Measurements from ENCODE around the gene PHF20.
A peak's percentile ranks its signal among the peaks of the same experiment; 100 is the strongest.
"Not testable (repeated sequence)": the region's sequence is repeated elsewhere in the genome, so short reads cannot be mapped to it uniquely, and the experiment has no call there.

Gene PHF20

DNA sequence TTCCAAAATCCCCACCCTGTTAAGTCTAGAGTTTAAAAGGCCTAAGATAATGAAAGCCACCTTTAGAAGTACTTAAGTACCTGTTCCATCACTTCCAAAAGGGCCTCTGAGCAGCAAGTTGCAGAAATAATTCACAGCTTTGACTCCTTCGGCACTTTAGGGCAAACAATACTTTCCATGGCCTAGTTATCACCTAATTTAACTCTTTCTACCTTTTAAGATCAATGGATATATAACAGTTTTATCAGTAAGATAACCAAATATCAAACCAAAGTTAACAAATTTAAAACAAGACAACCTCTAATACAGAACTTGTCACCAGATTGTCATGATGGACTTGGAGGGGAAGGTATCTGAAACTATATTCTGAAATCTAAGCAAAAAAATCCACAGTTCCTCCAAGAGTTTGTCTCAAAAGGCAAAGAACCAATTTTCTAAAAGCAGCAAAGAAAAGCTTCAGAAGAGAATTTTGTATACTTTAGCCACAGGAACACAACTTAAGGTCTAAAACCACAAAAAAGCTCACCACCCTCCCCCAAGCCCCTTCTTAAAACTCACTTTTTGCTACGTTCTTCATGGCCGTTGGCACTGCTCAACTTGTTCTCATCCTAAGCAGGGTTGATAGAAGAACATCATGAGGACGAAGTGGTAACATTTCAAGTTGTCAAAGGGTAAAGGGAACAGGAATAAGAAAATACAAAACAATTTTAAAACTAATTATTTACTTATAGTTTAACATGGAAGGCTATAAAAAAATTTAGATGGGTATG, 33.2 kb upstream of the PHF20 start:
- DNase-seq, result no peak
- in situ Hi-C loops (cut with MboI; ENCODE audit: low pct_unique_long_range_greater_than_20kb, low sequenced_read_pairs), result no loop called here

- DNase-seq, result peak; percentile 46
- in situ Hi-C loops (cut with MboI; ENCODE audit: low pct_unique_long_range_greater_than_20kb, low sequenced_read_pairs), result no loop called here
These were observed 32.3 kb upstream of the PHF20 start for GRCh38 chr20:35739294-35740163.

DNA sequence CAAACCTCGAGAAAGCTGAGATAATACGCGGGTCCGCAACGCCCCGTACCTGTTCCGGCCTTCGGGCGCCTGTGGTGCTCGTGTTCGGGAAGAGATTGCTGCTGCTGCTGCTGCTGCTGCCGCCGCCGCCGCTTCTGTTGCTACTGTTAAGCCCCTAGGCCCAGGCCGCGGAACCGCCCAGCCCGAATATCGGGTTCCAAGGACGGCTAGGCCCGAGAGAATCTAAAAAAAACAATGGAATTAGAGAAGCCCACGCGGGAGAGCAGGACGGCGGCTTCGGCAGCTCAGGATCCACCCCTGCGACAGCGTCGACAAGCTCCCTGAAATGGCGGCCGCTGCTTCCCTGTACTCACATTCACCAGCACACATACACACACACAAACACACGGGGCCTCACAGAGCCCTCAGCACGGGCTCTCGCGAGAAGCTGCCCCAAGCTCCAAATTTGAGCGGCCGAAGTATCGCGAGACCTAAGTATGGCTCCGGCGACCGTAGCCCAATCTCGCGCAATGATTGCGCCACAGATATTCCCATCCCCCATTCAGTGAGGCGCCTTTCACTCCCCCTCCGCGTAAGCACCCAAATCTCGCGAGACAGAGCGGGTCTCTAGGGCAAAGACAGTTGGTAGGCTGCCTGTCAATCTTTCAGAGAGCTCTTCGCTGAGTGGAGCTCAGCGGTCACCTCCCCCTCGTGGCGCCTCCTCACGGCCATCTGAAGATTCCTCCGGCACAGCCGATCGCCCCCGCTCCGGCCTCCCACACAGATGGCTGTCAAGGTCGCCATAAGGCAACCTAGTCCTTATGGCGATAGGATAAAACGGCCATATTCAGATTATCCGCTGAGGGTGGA, 29.7 kb upstream of the PHF20 start, which contains the start of gene RBM39:
TSS of gene RBM39 (minus strand) at position 369 of the 849 bp plus-strand sequence. CDS start 1,386 bp downstream, outside the sequence.
- in situ Hi-C loops (cut with MboI; ENCODE audit: low pct_unique_long_range_greater_than_20kb, low sequenced_read_pairs), result no loop called here

GRCh38 chr20:35742741-35743523, 28.9 kb upstream of the PHF20 start:
- DNase-seq, result peak; percentile 59
- in situ Hi-C loops (cut with MboI; ENCODE audit: low pct_unique_long_range_greater_than_20kb, low sequenced_read_pairs), result no loop called here

More for the DNA sequence above, 29.7 kb upstream of the PHF20 start, which contains the start of gene RBM39:
- peak; percentile 100 for DNase-seq

DNA sequence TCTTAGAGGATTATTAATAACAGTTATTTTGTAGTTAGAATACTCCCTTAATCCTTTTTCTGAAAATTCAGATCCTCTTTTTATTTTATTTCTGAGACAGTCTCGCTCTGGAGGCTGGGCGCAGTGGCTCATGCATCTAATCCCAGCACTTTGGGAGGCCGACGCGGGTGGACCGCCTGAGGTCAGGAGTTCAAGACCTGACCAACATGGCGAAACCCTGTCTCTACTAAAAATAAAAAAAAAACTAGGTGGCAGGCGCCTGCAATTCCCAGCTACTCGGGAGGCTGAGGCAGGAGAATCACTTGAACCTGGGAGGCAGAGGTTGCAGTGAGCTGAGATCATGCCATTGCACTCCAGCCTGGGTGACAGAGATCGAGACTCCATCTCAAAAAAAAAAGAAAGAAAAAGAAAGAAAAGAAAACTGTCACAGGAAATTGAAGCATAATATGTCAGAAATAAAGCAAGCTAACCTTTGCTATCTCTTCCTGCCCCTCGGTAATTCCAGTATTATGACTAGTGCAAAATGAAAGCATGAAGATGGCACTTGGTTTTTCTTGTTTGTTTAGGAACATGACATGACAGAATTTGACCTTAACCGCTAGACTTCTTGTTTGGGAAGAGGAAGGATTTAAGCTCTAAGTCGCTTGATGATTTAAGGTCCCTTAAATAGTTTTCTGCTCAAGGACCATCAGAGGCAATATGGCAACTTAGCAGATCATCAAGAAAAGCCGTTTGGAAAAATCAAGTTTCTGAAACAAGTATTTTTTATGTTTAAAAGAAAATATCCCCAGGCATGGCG, 27.9 kb upstream of the PHF20 start:
- peak; percentile 63 for DNase-seq
- in situ Hi-C loops (cut with MboI; ENCODE audit: low pct_unique_long_range_greater_than_20kb, low sequenced_read_pairs), result no loop called here

GRCh38 chr20:35744492-35744841, 27.3 kb upstream of the PHF20 start:
- in situ Hi-C loops (cut with MboI; ENCODE audit: low pct_unique_long_range_greater_than_20kb, low sequenced_read_pairs); DNase-seq: not testable (repeated sequence)

- in situ Hi-C loops (cut with MboI; ENCODE audit: low pct_unique_long_range_greater_than_20kb, low sequenced_read_pairs), result no loop called here
These were observed 21.2 kb upstream of the PHF20 start for GRCh38 chr20:35750611-35751010.

DNA sequence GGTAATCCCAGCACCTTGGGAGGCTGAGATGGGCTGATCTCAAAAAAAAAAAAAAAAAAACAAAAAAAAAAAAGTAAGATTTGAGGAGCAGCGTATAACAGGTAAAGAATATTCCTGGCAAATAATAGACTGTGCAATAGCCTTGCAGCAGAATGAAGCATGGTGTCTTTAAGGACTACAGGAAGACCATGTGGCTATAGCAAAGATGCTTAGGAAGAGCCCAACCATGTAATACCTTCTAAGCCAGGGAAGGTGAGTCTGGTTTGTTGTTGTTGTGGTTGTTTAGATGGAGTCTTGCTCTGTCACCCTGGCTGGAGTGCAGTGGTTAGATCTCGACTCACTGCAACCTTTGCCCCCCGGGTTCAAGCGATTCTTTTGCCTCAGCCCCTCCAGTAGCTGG, 15.4 kb upstream of the PHF20 start:
- in situ Hi-C loops (cut with MboI; ENCODE audit: low pct_unique_long_range_greater_than_20kb, low sequenced_read_pairs), result no loop called here
- no peak for DNase-seq

More at GRCh38 chr20:35750611-35751010, 21.2 kb upstream of the PHF20 start:
- no peak for DNase-seq

DNA sequence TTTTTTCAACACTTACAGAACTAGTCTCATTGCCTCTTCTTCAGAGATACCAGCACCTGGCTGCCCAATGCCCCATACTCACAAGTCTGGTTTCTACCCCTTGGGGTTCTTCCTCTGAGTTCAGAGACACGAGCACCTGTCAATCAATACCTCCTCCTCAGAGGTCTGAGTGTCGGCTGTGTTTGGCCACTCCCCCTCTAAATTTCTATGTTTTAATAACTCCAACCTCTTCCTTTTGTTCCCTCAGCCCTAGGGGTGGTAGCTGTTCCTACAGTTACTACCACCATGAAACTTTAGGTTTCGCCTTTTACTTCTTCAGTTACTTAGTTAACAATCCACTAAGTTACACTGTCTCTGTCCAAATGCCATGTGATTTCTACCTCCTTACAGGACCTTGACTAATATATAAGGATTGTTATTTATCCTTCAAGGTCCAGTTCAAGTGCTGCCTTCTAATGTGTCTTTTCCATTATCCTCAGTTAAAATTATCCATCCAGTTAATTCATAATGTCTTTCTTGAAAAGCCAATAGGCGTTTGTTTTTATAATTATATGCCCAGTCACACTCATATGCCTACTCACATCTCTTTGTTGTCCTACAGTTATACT, 14.6 kb upstream of the PHF20 start:
- no peak for DNase-seq
- in situ Hi-C loops (cut with MboI; ENCODE audit: low pct_unique_long_range_greater_than_20kb, low sequenced_read_pairs), result no loop called here

- in situ Hi-C loops (cut with MboI; ENCODE audit: low pct_unique_long_range_greater_than_20kb, low sequenced_read_pairs); DNase-seq: not testable (repeated sequence)
These were observed 10.3 kb upstream of the PHF20 start for GRCh38 chr20:35761548-35761947.

- DNase-seq, result no peak
- in situ Hi-C loops (cut with MboI; ENCODE audit: low pct_unique_long_range_greater_than_20kb, low sequenced_read_pairs), result no loop called here
These were observed 9.4 kb upstream of the PHF20 start for GRCh38 chr20:35762461-35762860.

- in situ Hi-C loops (cut with MboI; ENCODE audit: low pct_unique_long_range_greater_than_20kb, low sequenced_read_pairs); DNase-seq: not testable (repeated sequence)
These were observed 6.9 kb upstream of the PHF20 start for GRCh38 chr20:35764936-35765335.

DNA sequence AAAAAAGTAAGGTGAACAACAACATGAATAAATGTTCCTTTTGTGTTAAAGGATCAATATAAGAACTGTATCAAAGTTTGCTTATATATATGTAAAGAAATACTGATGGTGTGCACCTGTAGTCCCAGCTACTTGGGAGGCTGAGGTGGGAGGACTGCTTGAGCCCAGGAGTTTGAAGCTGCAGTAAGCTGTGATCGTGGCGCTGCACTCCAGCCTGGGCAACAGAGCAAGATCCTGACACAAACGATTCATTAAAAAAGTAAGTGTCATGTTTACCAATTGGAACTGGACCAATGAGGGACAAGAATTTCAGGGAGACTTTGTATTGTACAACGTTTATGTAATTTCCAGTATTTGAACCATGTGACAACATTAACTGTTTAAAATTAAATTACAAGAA, 5.0 kb upstream of the PHF20 start:
- no peak for DNase-seq
- in situ Hi-C loops (cut with MboI; ENCODE audit: low pct_unique_long_range_greater_than_20kb, low sequenced_read_pairs), result no loop called here

- DNase-seq, result peak; percentile 88
- in situ Hi-C loops (cut with MboI; ENCODE audit: low pct_unique_long_range_greater_than_20kb, low sequenced_read_pairs), result no loop called here
These were observed 3.9 kb upstream of the PHF20 start for GRCh38 chr20:35767683-35768481.

- peak; percentile 45 for DNase-seq
- in situ Hi-C loops (cut with MboI; ENCODE audit: low pct_unique_long_range_greater_than_20kb, low sequenced_read_pairs), result no loop called here
These were observed 2.8 kb upstream of the PHF20 start for GRCh38 chr20:35768731-35769664.

DNA sequence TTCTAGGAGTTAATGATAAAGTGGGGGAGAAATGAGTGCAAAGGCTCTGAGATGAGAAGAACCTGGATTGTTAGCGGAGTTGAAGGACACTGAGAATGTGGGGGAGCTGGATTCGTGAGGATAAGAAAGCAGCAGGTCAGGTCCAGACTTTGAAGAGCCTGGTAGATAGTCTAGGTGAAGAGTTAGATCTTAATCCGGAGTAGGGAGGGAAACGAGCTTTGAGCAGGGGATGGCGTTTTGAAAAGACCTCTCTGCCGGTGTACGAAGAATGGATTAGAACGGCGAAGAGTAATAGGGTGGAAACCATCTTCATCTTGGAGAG, 487 bp upstream of the PHF20 start:
- DNase-seq, result no peak
- in situ Hi-C loops (cut with MboI; ENCODE audit: low pct_unique_long_range_greater_than_20kb, low sequenced_read_pairs), result no loop called here
